PFSK-1 (cell line): ENCODE results near the gene FAM20C.

ENCODE experiments used
- POLR2AphosphoS5 ChIP-seq: IDR thresholded peaks from 2 replicates; pipeline ENCODE4 v1.6.1; 2012; ENCODE audit warnings: low read depth, mild to moderate bottlenecking, control low read depth, low read length, moderate library complexity
- REST ChIP-seq, 2 experiments: IDR thresholded peaks; 2 replicates each; pipeline versions ENCODE4 v1.6.1 to v1.8.0; 2011 to 2012; ENCODE audit warnings: low read depth in 2 of 2, low read length in 2 of 2, control low read depth in 1 of 2, inconsistent platforms in 1 of 2, mild to moderate bottlenecking in 1 of 2, moderate library complexity in 1 of 2; ENCODE audit not compliant: insufficient read depth in 1 of 2
- SIN3A ChIP-seq: IDR thresholded peaks from 2 replicates; pipeline ENCODE4 v1.6.1; 2012; ENCODE audit warnings: mild to moderate bottlenecking, low read length, moderate library complexity, borderline replicate concordance; ENCODE audit not compliant: insufficient read depth
- TAF1 ChIP-seq: IDR thresholded peaks from 2 replicates; pipeline ENCODE4 v1.6.1; 2012; ENCODE audit warnings: low read length, control low read depth, borderline replicate concordance; ENCODE audit not compliant: insufficient read depth

- TF ChIP-seq TAF1 (no peak), REST (IDR thresholded peaks at IDR 0.05; ENCODE audit: insufficient read depth in 1 of 2, low read depth in 2 of 2, low read length in 2 of 2) (no peak), POLR2AphosphoS5 (no peak), SIN3A (no peak)
Measured at GRCh38 chr7:170551-171363, 21.6 kb upstream of the FAM20C start.
